Endometrium (tissue), 2 donors: ENCODE measurements around the gene SPATS2.

Source experiments
- FAIRE-seq: peaks from 2 replicates; lab custom pipeline; 2012; peaks lifted over from hg19 to GRCh38; lab: Jason Lieb, UNC
- donor health status: control.
- donor health status: control.

SPATS2 gene

GRCh38 chr12:49541140-49541861 is 174.0 kb downstream of the SPATS2 start:
- no peak for FAIRE-seq

GRCh38 chr12:49541911-49542505 is 174.7 kb downstream of the SPATS2 start:
- FAIRE-seq = no peak

- FAIRE-seq = no peak
These were observed 175.4 kb downstream of the SPATS2 start for GRCh38 chr12:49542592-49543160.

GRCh38 chr12:49543221-49543913 is 176.1 kb downstream of the SPATS2 start:
- no peak for FAIRE-seq

GRCh38 chr12:49543914-49544815 is 176.9 kb downstream of the SPATS2 start:
- FAIRE-seq = no peak

GRCh38 chr12:49545815-49546214 is 178.6 kb downstream of the SPATS2 start:
- FAIRE-seq = no peak

GRCh38 chr12:49546481-49546880 is 179.2 kb downstream of the SPATS2 start:
- FAIRE-seq = no peak

- FAIRE-seq = no peak
These were observed 179.9 kb downstream of the SPATS2 start for GRCh38 chr12:49547090-49547690.

GRCh38 chr12:49548481-49548821 is 181.2 kb downstream of the SPATS2 start:
- no peak for FAIRE-seq

GRCh38 chr12:49548822-49549648 is 181.8 kb downstream of the SPATS2 start:
- FAIRE-seq = no peak

- FAIRE-seq = no peak
These were observed 182.8 kb downstream of the SPATS2 start for GRCh38 chr12:49549735-49550692.

GRCh38 chr12:49550693-49551252 is 183.5 kb downstream of the SPATS2 start:
- FAIRE-seq = no peak

- no peak for FAIRE-seq
These were observed 184.8 kb downstream of the SPATS2 start for GRCh38 chr12:49552014-49552413.

GRCh38 chr12:49552425-49552824 is 185.2 kb downstream of the SPATS2 start:
- FAIRE-seq = no peak

- FAIRE-seq = no peak
These were observed 185.6 kb downstream of the SPATS2 start for GRCh38 chr12:49552899-49553298.

- FAIRE-seq = no peak
These were observed 186.3 kb downstream of the SPATS2 start for GRCh38 chr12:49553512-49554088.

GRCh38 chr12:49554266-49554665 is 187.0 kb downstream of the SPATS2 start:
- no peak for FAIRE-seq

- FAIRE-seq = no peak
These were observed 188.5 kb downstream of the SPATS2 start for GRCh38 chr12:49555631-49556390.
